ENCODE results near the gene RPS6KA3.
A peak's percentile ranks its signal among the peaks of the same experiment; 100 is the strongest.
"Not testable (repeated sequence)": the region's sequence is repeated elsewhere in the genome, so short reads cannot be mapped to it uniquely, and the experiment has no call there.

RPS6KA3 gene

GRCh38 chrX:20217271-20217670 is 49.4 kb downstream of the RPS6KA3 start:
- DNase-seq = no peak

- DNase-seq = no peak
Measured at GRCh38 chrX:20215565-20215964, 51.1 kb downstream of the RPS6KA3 start.

GRCh38 chrX:20212486-20213089 is 54.1 kb downstream of the RPS6KA3 start:
- DNase-seq = no peak

- DNase-seq = no peak
Measured at GRCh38 chrX:20211261-20211786, 55.4 kb downstream of the RPS6KA3 start.

- no peak for DNase-seq
Measured at GRCh38 chrX:20205927-20206708, 60.6 kb downstream of the RPS6KA3 start.

GRCh38 chrX:20204351-20204750 is 62.4 kb downstream of the RPS6KA3 start:
- DNase-seq = no peak

GRCh38 chrX:20197641-20198210 is 69.0 kb downstream of the RPS6KA3 start:
- DNase-seq = no peak

- no peak for DNase-seq
Measured at GRCh38 chrX:20189171-20189570, 77.5 kb downstream of the RPS6KA3 start.

- no peak for DNase-seq
Measured at GRCh38 chrX:20181598-20182329, 84.9 kb downstream of the RPS6KA3 start.

GRCh38 chrX:20177093-20177492 is 89.6 kb downstream of the RPS6KA3 start:
- no peak for DNase-seq

GRCh38 chrX:20173856-20174255 is 92.9 kb downstream of the RPS6KA3 start:
- DNase-seq = no peak

- no peak for DNase-seq
Measured at GRCh38 chrX:20173313-20173712, 93.4 kb downstream of the RPS6KA3 start.

- DNase-seq = no peak
Measured at GRCh38 chrX:20171887-20172286, 94.8 kb downstream of the RPS6KA3 start.

GRCh38 chrX:20162516-20162915 is 104.2 kb downstream of the RPS6KA3 start:
- DNase-seq = not testable (repeated sequence)

- DNase-seq = no peak
Measured at GRCh38 chrX:20159797-20160385, 106.8 kb downstream of the RPS6KA3 start.

GRCh38 chrX:20151689-20152088 is 115.0 kb downstream of the RPS6KA3 start:
- DNase-seq = no peak

GRCh38 chrX:20149326-20149725 is 117.4 kb downstream of the RPS6KA3 start:
- no peak for DNase-seq

- DNase-seq = no peak
Measured at GRCh38 chrX:20147561-20147960, 119.1 kb downstream of the RPS6KA3 start.

GRCh38 chrX:20144491-20144890 is 122.2 kb downstream of the RPS6KA3 start:
- DNase-seq = no peak

GRCh38 chrX:20143561-20143960 is 123.1 kb downstream of the RPS6KA3 start:
- no peak for DNase-seq

GRCh38 chrX:20143111-20143510 is 123.6 kb downstream of the RPS6KA3 start:
- no peak for DNase-seq

GRCh38 chrX:20141281-20142220 is 125.2 kb downstream of the RPS6KA3 start, which contains the start of gene EIF1AX:
TSS of gene EIF1AX (minus strand) at chrX:20141838. CDS start at chrX:20141640, 198 bp downstream.
- DNase-seq = peak; percentile 96 to 99
